Mesodermal cell (in vitro differentiated cells): ENCODE data around the gene WWC2.

ENCODE experiments used
- H3K27ac ChIP-seq: 2 replicates; pipeline ENCODE4 v1.7.0; 2013; ENCODE audit warnings: mild to moderate bottlenecking, low read depth, low read length, moderate library complexity; ENCODE audit not compliant: severe bottlenecking
- H3K36me3 ChIP-seq: 2 replicates; pipeline ENCODE4 v1.7.1; 2013; ENCODE audit warnings: mild to moderate bottlenecking, low read length, moderate library complexity; ENCODE audit not compliant: control insufficient read depth, insufficient read depth
- H3K4me1 ChIP-seq: one replicate; pipeline ENCODE4 v1.7.1; 2013; ENCODE audit warnings: mild to moderate bottlenecking, low read length; ENCODE audit not compliant: insufficient read depth, control insufficient read depth, poor library complexity, severe bottlenecking
- H3K4me3 ChIP-seq: 2 replicates; pipeline ENCODE4 v1.7.0; 2013; ENCODE audit warnings: low read length, control low read depth, mild to moderate bottlenecking; ENCODE audit not compliant: insufficient read depth, poor library complexity, severe bottlenecking; ENCODE audit errors: extremely low read depth
- H3K9me3 ChIP-seq: 2 replicates; pipeline ENCODE4 v1.7.1; 2013; ENCODE audit warnings: mild to moderate bottlenecking, low read length, moderate library complexity; ENCODE audit not compliant: control insufficient read depth
- WGBS, 2 experiments: methylation state at CpG; one replicate each; pipeline ENCODE4 v1.1.5; 2013; ENCODE audit warnings: missing lambda C conversion rate in 2 of 2; ENCODE audit not compliant: insufficient coverage in 2 of 2; 5-methylcytosine and 5-hydroxymethylcytosine counted together

WWC2 gene

GRCh38 chr4:183333983-183334382 lies 234.9 kb downstream of the WWC2 start:
- Histone ChIP-seq H3K4me3 (no peak overlapping the region), H3K27ac (no peak overlapping the region), H3K4me1 (peaks cover 20% of the 10 kb centered on the region), H3K9me3 (peaks cover 18% of the 10 kb centered on the region), H3K36me3 (no peaks in the 10 kb centered on the region)
- 95 to 97% methylated on average over 3 to 4 of the region's 6 CpGs for WGBS, 2 experiments

DNA sequence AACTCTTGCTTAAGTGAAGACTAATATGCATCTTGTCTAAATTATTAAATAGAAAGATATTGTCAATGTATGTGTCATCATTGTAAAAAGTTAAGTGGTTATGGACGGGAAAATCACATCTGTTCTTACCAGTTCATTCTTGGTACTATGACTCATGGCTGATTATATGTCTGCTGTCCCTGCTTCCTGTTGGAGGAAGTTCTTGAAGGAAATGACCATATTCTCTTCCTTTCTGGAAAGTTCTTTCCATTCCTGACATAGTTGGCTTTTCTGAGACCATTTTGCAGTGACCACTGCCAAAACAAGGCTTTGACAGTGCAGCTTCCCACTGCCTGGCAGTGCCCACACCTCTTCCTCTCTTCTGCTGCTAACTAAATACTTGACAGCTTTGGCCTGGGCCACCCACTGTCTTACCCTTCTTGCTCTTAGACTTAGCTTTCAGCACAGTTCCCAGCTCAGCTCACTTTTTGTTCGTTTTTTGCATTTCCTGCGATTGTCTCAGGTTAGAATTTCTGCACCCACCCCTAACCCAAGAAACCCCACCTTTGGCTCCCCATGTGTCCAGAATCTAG lies 236.4 kb downstream of the WWC2 start:
- WGBS, 2 experiments = 78 to 100% methylated on average over 2 of the region's 3 CpGs
- Histone ChIP-seq H3K4me1 (peaks cover 20% of the 10 kb centered on the region), H3K9me3 (peaks cover 13% of the 10 kb centered on the region), H3K4me3 (no peak overlapping the region), H3K27ac (peak overlapping the region; percentile 86), H3K36me3 (no peaks in the 10 kb centered on the region)

- Histone ChIP-seq H3K4me1 (peaks cover 20% of the 10 kb centered on the region), H3K9me3 (peaks cover 13% of the 10 kb centered on the region), H3K4me3 (no peak overlapping the region), H3K27ac (no peak overlapping the region), H3K36me3 (no peaks in the 10 kb centered on the region)
- WGBS, 2 experiments = 75 to 100% methylated on average over 2 to 3 of the region's 9 CpGs
Measured at GRCh38 chr4:183337349-183337748, 238.3 kb downstream of the WWC2 start.

GRCh38 chr4:183337833-183338232 lies 238.8 kb downstream of the WWC2 start:
- H3K4me1 ChIP-seq = peaks cover 20% of the 10 kb centered on the region
- H3K4me3 ChIP-seq = no peak overlapping the region
- H3K9me3 ChIP-seq = peaks cover 13% of the 10 kb centered on the region
- no peak overlapping the region for H3K27ac ChIP-seq
- no peaks in the 10 kb centered on the region for H3K36me3 ChIP-seq
- whole genome bisulfite sequencing, 2 experiments = 90 to 97% methylated on average over 7 of the region's 7 CpGs

- WGBS, 2 experiments = 95 to 97% methylated on average over 23 to 31 of the region's 40 CpGs
- no peaks in the 10 kb centered on the region for H3K4me1 ChIP-seq
- no peak overlapping the region for H3K27ac ChIP-seq
- H3K9me3 ChIP-seq = no peaks in the 10 kb centered on the region
- no peaks in the 10 kb centered on the region for H3K36me3 ChIP-seq
- H3K4me3 ChIP-seq = no peak overlapping the region
Measured at GRCh38 chr4:183342541-183343533, 243.8 kb downstream of the WWC2 start.

- WGBS, 2 experiments = 91 to 94% methylated on average over 5 of the region's 7 CpGs
- Histone ChIP-seq H3K9me3 (no peaks in the 10 kb centered on the region), H3K36me3 (no peaks in the 10 kb centered on the region), H3K27ac (no peak overlapping the region), H3K4me1 (peaks cover 5% of the 10 kb centered on the region), H3K4me3 (no peak overlapping the region)
Measured at GRCh38 chr4:183343730-183344129, 244.7 kb downstream of the WWC2 start.

- Histone ChIP-seq H3K4me1 (peaks cover 9% of the 10 kb centered on the region), H3K27ac (no peak overlapping the region), H3K4me3 (no peak overlapping the region), H3K36me3 (no peaks in the 10 kb centered on the region), H3K9me3 (no peaks in the 10 kb centered on the region)
- 91 to 92% methylated on average over 9 to 13 of the region's 15 CpGs for WGBS, 2 experiments
Measured at GRCh38 chr4:183344523-183345255, 245.6 kb downstream of the WWC2 start.

- Histone ChIP-seq H3K36me3 (no peaks in the 10 kb centered on the region), H3K4me3 (no peak overlapping the region), H3K4me1 (peaks cover 9% of the 10 kb centered on the region), H3K27ac (no peak overlapping the region), H3K9me3 (no peaks in the 10 kb centered on the region)
- WGBS, 2 experiments = 71 to 91% methylated on average over 4 of the region's 4 CpGs
Measured at GRCh38 chr4:183345261-183345660, 246.2 kb downstream of the WWC2 start.

DNA sequence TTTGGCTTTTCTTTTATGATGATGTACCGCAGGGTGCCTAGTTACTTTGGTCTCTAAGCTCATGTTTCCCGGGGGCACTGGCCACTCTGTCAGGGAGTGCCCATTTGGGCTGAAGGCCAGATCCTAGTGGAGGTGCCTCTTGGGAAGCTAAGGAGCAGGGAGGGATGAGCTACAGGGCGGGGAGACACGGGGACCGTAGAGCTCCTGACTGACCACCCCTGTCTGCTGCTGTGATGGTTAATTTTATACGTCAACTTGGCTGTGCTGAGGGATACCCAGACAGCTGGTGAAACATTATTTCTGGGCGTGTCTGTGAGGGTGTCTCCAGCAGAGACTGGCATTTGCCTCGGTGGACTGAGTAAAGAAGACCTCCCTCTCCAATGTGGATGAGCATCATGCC lies 248.1 kb downstream of the WWC2 start:
- H3K9me3 ChIP-seq = no peaks in the 10 kb centered on the region
- H3K4me3 ChIP-seq = no peak overlapping the region
- H3K4me1 ChIP-seq = peaks cover 9% of the 10 kb centered on the region
- no peaks in the 10 kb centered on the region for H3K36me3 ChIP-seq
- WGBS, 2 experiments = 91 to 94% methylated on average over 5 to 8 of the region's 8 CpGs
- no peak overlapping the region for H3K27ac ChIP-seq

- Histone ChIP-seq H3K4me1 (peaks cover 9% of the 10 kb centered on the region), H3K36me3 (no peaks in the 10 kb centered on the region), H3K27ac (no peak overlapping the region), H3K4me3 (no peak overlapping the region), H3K9me3 (no peaks in the 10 kb centered on the region)
- 86 to 100% methylated on average over 2 of the region's 4 CpGs for WGBS, 2 experiments
Measured at GRCh38 chr4:183347566-183347965, 248.5 kb downstream of the WWC2 start.
